Activated CD4-positive, alpha-beta T cell treated with anti-CD3 and anti-CD28 coated beads, Interleukin-2, amount 10 ng/mL, durations not matched to agents 7 days and 5 days (primary cell): Measurements from ENCODE around the gene TMEM80. TPM values are rescaled to one million over a fixed set of nuclear protein-coding genes. Genes with fewer than 3 reads are reported as not detected.
A peak's percentile ranks its signal among the peaks of the same experiment; 100 is the strongest.
"Not testable (repeated sequence)": the region's sequence is repeated elsewhere in the genome, so short reads cannot be mapped to it uniquely, and the experiment has no call there.

Source experiments
- CTCF ChIA-PET: fragments of 350-600 bp; sonication (Branson Sonifier 250); formaldehyde crosslinking; loops from one replicate; lab custom pipeline; 2021; ENCODE audit warnings: antibody characterized with exemption; lab: Charles Lee
- POLR2A ChIA-PET: fragments of 350-600 bp; sonication (Branson Sonifier 250); formaldehyde crosslinking; loops from one replicate; lab custom pipeline; 2021; ENCODE audit warnings: antibody characterized with exemption; lab: Charles Lee
- DNase-seq: peaks from one replicate; pipeline ENCODE4 v3.0.0-alpha.2; 2020
- H3K27ac Mint-ChIP-seq: one replicate; pipeline ENCODE4 v1.8.0; 2021; ENCODE audit warnings: mild to moderate bottlenecking, moderate library complexity, mixed read lengths
- H3K27me3 Mint-ChIP-seq: one replicate; pipeline ENCODE4 v1.8.0; 2021; ENCODE audit warnings: mixed read lengths
- H3K36me3 Mint-ChIP-seq: one replicate; pipeline ENCODE4 v1.8.0; 2021; ENCODE audit warnings: low read depth, mixed read lengths
- H3K4me1 Mint-ChIP-seq: one replicate; pipeline ENCODE4 v1.8.0; 2021; ENCODE audit warnings: mixed read lengths
- H3K4me3 Mint-ChIP-seq: one replicate; pipeline ENCODE4 v1.8.0; 2021; ENCODE audit warnings: mild to moderate bottlenecking, moderate library complexity, mixed read lengths
- H3K9me3 Mint-ChIP-seq: one replicate; pipeline ENCODE4 v1.8.0; 2021; ENCODE audit warnings: mixed read lengths
- total RNA-seq, 2 experiments: library from RNA; stranded (reverse); gene quantifications; one replicate each; pipeline ENCODE4 v1.2.3, GENCODE V29; 2021

Gene TMEM80
- total RNA-seq, 2 experiments from 2014 or later: 39.1 to 44.7 TPM

DNA sequence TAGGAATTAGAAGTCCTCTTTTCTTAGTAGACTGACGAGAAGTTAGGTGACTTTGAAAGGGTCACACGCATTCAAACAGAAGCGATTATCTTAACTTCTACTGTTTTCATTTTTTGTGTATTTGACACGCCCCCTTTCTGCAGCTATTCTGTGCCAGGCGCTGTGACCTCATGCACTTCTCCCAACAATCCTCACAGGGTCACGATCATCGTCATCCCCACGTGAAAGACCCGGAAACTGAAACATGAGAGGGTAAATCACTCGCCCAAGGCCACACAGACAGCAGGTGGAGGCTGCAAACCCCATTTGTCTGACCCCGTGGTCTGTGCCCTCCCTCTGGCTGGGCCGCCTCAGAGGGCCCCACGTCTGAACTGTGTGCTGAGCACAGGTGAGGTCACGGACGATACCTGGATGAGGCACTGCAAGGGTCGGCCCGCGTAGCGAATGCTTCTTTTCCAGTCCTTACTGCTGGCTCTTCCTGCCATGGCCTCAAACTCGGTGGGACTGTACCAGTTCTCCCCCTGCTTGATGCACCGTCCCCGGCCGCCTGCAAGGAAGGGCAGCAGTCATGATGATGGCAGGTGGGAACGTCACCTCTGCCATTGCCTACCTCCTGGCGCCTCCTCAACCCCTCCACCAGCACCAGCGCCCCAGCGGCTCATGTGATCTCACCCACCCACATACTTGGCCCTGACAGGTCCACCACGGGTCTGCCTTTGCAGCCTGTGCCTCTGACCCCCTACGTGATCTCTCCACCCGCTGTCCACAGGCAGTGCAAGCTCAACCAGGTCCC, 9.0 kb upstream of the TMEM80 start:
- POLR2A ChIA-PET: no interaction called here
- no peak overlapping the region for H3K4me3 Mint-ChIP-seq
- no peaks in the 10 kb centered on the region for H3K27me3 Mint-ChIP-seq
- H3K9me3 Mint-ChIP-seq: no peaks in the 10 kb centered on the region
- CTCF ChIA-PET: interaction anchor here (0.6 kb wide), 1 partner anchor 10 kb away, joined by 3 read pairs; no protein-coding TSS in a partner anchor
- no peak overlapping the region for H3K27ac Mint-ChIP-seq
- H3K4me1 Mint-ChIP-seq: peaks cover 17% of the 10 kb centered on the region
- DNase-seq: no peak
- H3K36me3 Mint-ChIP-seq: peaks cover 53% of the 10 kb centered on the region

GRCh38 chr11:687751-688150, 7.9 kb upstream of the TMEM80 start:
- Mint-ChIP-seq H3K36me3 (peaks cover 45% of the 10 kb centered on the region), H3K9me3 (no peaks in the 10 kb centered on the region), H3K27ac (no peak overlapping the region), H3K4me3 (no peak overlapping the region), H3K4me1 (peaks cover 25% of the 10 kb centered on the region), H3K27me3 (no peaks in the 10 kb centered on the region)
- ChIA-PET CTCF (no interaction called here), POLR2A (no interaction called here)
- no peak for DNase-seq

GRCh38 chr11:688681-689080, 6.9 kb upstream of the TMEM80 start:
- H3K4me3 Mint-ChIP-seq: no peak overlapping the region
- POLR2A ChIA-PET: no interaction called here
- peaks cover 44% of the 10 kb centered on the region for H3K36me3 Mint-ChIP-seq
- no peaks in the 10 kb centered on the region for H3K27me3 Mint-ChIP-seq
- CTCF ChIA-PET: interaction anchor here (0.8 kb wide), 1 partner anchor 170 kb away, joined by 3 read pairs; no protein-coding TSS in a partner anchor
- DNase-seq: no peak
- H3K27ac Mint-ChIP-seq: no peak overlapping the region
- H3K4me1 Mint-ChIP-seq: peaks cover 35% of the 10 kb centered on the region
- H3K9me3 Mint-ChIP-seq: no peaks in the 10 kb centered on the region

DNA sequence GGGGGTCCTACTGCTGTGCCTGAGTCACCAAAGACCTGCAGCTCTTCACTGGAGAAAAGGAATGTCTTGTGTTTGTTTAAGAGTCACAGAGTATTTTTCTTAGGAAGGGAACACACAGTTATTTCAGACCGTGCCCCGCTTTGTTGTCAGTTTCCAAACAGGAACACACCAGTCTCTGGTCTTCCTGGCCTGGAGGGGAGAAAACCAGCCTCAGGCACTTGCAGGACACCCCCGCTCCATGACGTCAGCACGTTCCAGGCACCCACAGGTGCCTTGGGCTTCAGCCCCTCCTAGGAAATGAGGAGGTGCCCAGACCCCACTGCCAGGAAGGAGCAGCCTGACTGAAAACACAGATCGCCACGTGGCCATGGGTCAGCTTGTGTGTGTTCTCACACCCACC, 6.0 kb upstream of the TMEM80 start:
- no peak overlapping the region for H3K27ac Mint-ChIP-seq
- POLR2A ChIA-PET: no interaction called here
- H3K9me3 Mint-ChIP-seq: no peaks in the 10 kb centered on the region
- CTCF ChIA-PET: interaction anchor here (0.8 kb wide), 1 partner anchor 171 kb away, joined by 3 read pairs; no protein-coding TSS in a partner anchor
- no peaks in the 10 kb centered on the region for H3K27me3 Mint-ChIP-seq
- peaks cover 38% of the 10 kb centered on the region for H3K4me1 Mint-ChIP-seq
- no peak for DNase-seq
- H3K4me3 Mint-ChIP-seq: no peak overlapping the region
- H3K36me3 Mint-ChIP-seq: peaks cover 36% of the 10 kb centered on the region

GRCh38 chr11:690244-690643, 5.4 kb upstream of the TMEM80 start:
- POLR2A ChIA-PET, DNase-seq, H3K4me3 Mint-ChIP-seq, H3K27ac Mint-ChIP-seq, H3K27me3 Mint-ChIP-seq, H3K9me3 Mint-ChIP-seq: not testable (repeated sequence)
- CTCF ChIA-PET: interaction anchor here (0.6 kb wide), 1 partner anchor 11 kb away, joined by 3 read pairs; no protein-coding TSS in a partner anchor
- H3K4me1 Mint-ChIP-seq: peaks cover 38% of the 10 kb centered on the region
- peaks cover 34% of the 10 kb centered on the region for H3K36me3 Mint-ChIP-seq

DNA sequence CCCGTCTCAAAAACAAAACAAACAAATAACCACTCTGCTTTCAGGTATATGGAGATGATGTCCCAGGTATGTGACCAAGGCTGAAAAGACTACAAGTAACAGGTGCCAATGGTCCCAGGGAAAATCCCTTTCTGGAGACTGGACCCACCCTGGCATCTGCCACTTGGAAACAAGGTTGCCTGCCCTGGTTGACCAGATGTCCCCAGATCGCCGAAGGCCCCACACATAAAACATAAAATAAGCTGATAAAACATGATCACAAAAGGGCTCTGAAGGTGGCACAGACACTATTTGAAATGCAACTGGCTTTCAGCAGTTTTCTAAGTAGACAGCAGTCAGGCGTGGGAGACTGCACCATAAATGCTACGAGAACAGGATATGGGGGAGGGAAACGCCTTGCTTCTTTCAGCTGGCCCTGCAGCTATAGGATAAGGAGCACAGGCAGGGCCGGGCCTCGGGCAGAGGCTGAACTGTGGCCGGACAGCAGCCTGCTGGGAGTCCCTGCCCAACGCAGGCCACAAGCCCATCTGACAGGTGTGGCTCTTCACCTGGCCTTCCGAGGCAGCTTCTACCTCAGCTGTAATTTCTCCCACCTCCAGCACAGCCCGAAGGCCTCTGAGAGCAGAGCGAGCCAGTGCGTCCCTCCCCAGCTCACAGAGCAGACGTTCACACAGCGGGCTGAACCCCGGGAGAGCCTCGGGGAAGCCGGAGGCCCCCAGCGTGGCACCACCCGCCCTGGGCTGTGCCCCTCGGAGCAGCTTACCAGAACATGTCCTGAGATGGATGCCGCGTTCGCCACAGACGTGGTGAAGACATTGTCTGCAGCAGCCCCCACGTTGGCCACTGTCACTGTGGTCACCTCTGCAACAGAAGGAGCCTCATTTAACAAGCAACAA, 4.6 kb upstream of the TMEM80 start:
- Mint-ChIP-seq H3K27ac (peak overlapping the region; percentile 63), H3K4me1 (peaks cover 38% of the 10 kb centered on the region), H3K9me3 (no peaks in the 10 kb centered on the region), H3K4me3 (no peak overlapping the region), H3K27me3 (no peaks in the 10 kb centered on the region), H3K36me3 (peaks cover 34% of the 10 kb centered on the region)
- ChIA-PET POLR2A (no interaction called here), CTCF (interaction anchor here (0.7 to 1.9 kb wide), 3 partner anchors 9 to 136 kb away, joined by 3 read pairs; partner anchors contain the start of gene TALDO1)
- DNase-seq: peak; percentile 33

DNA sequence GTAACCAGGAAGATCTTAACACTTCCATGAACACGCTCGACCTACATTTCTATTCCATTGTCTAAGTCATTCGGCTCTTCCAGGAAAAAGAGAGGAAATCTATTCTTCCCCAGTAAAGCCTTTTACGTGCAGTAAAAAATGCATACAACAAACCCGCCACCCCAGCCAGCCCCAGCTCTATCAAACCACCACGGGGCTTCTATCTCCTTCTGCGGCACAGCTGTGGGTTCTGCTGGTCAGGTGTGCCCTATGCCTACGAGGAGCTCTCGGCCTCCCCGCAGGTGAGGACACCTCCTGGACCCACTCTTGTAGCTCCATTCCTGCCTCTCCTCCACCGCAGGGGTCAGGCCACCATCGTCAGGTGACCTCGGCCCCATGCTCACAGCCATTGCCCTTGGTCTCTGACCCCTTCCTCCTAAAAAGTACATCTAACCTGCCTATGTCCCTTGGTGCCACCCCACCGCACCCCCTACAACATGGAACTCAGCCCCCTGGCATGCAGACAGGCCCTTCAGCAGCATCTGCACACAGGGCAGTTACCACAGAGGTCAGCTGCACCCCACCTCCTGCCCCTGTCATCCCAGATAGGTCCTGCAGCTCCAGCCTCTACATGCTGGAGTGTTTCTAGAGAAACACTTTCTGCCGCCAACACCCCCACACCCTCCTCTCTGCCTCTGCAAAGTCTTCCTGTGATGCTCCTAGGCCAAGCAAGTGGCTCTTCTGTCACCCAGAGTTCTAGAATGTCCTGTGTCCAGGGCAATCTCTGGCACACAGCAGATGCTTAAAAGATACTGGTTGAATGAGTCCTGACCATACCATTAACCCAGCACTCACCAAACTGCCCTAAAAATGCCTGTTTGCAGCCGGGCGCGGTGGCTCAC, 3.7 kb upstream of the TMEM80 start:
- no peaks in the 10 kb centered on the region for H3K27me3 Mint-ChIP-seq
- H3K4me1 Mint-ChIP-seq: peaks cover 46% of the 10 kb centered on the region
- H3K4me3 Mint-ChIP-seq: peak overlapping the region; percentile 5
- H3K9me3 Mint-ChIP-seq: no peaks in the 10 kb centered on the region
- H3K36me3 Mint-ChIP-seq: peaks cover 31% of the 10 kb centered on the region
- DNase-seq: no peak
- ChIA-PET CTCF (interaction anchor here (0.6 to 1.9 kb wide), 4 partner anchors 8 to 172 kb away, joined by 3 to 4 read pairs (median 3); no protein-coding TSS in a partner anchor), POLR2A (interaction anchor here (0.6 kb wide), 1 partner anchor 92 kb away, joined by 4 read pairs; no protein-coding TSS in a partner anchor)
- H3K27ac Mint-ChIP-seq: no peak overlapping the region

GRCh38 chr11:692824-693414, 2.7 kb upstream of the TMEM80 start:
- peak overlapping the region; percentile 82 for H3K4me3 Mint-ChIP-seq
- H3K27ac Mint-ChIP-seq: peak overlapping the region; percentile 91
- no peaks in the 10 kb centered on the region for H3K27me3 Mint-ChIP-seq
- CTCF ChIA-PET: interaction anchor here (0.6 to 1.0 kb wide), 5 partner anchors 11 to 1682 kb away, joined by 3 to 4 read pairs (median 3); no protein-coding TSS in a partner anchor
- H3K9me3 Mint-ChIP-seq: no peaks in the 10 kb centered on the region
- DNase-seq: peak; percentile 29
- peaks cover 25% of the 10 kb centered on the region for H3K36me3 Mint-ChIP-seq
- POLR2A ChIA-PET: no interaction called here
- H3K4me1 Mint-ChIP-seq: peaks cover 56% of the 10 kb centered on the region

DNA sequence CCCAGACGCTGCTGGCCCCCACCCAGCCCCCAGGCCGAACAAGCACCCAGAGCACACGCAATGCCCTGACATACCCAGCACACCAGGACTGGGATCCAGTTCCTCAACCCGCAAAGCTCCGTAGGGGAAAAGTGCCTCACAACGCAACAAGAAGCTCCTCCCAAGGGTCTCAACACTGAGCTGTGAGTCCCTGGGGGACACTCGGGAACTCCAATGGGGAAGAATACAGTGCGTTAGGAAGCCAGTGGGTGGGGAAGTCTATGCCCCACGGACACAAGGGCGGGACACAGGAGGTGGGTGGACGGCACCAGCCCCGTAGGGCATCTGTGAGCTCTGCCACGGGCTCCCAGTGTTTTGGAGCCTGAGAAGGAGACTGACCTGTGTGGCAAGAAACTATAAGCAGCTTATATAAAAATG, 2.2 kb upstream of the TMEM80 start:
- Mint-ChIP-seq H3K4me3 (peak overlapping the region; percentile 82), H3K9me3 (no peaks in the 10 kb centered on the region), H3K27me3 (no peaks in the 10 kb centered on the region), H3K27ac (peak overlapping the region; percentile 91), H3K4me1 (peaks cover 61% of the 10 kb centered on the region), H3K36me3 (peaks cover 20% of the 10 kb centered on the region)
- ChIA-PET POLR2A (no interaction called here), CTCF (interaction anchor here (0.6 to 1.0 kb wide), 5 partner anchors 29 to 1681 kb away, joined by 3 to 4 read pairs (median 3); no protein-coding TSS in a partner anchor)
- DNase-seq: no peak

- no peak for DNase-seq
- ChIA-PET CTCF (interaction anchor here (0.6 to 1.0 kb wide), 3 partner anchors 28 to 1681 kb away, joined by 3 to 4 read pairs (median 3); no protein-coding TSS in a partner anchor), POLR2A (no interaction called here)
- Mint-ChIP-seq H3K4me3 (peak overlapping the region; percentile 82), H3K27ac (peak overlapping the region; percentile 91), H3K4me1 (peaks cover 61% of the 10 kb centered on the region), H3K36me3 (peaks cover 19% of the 10 kb centered on the region), H3K27me3 (no peaks in the 10 kb centered on the region), H3K9me3 (no peaks in the 10 kb centered on the region)
Observed at GRCh38 chr11:693887-694562, 1.6 kb upstream of the TMEM80 start.
